Spleen (tissue), 11 donors: ENCODE measurements around the gene UBASH3B. TPM values are rescaled to one million over a fixed set of nuclear protein-coding genes. Genes with fewer than 3 reads are reported as not detected.

Source experiments
- DNase-seq: peaks from one replicate; pipeline ENCODE4 v3.0.0-alpha.2; 2020
- H3K27ac ChIP-seq, 8 donors: fragments of 200-600 bp; sonication (generic) in 7 of 8; 1 replicate in 4 of 8; 2 replicates in 4 of 8; pipeline versions ENCODE4 v1.5.0 to v1.8.0; 2016 to 2021; ENCODE audit warnings: inconsistent platforms in 4 of 8, mild to moderate bottlenecking in 4 of 8, moderate library complexity in 1 of 8
- H3K27me3 ChIP-seq, 7 donors: fragments of 200-600 bp; sonication (generic) in 6 of 7; replicated peaks in 1 of 7; 1 replicate in 4 of 7; 2 replicates in 3 of 7; pipeline versions ENCODE4 v1.5.0 to v1.8.0; 2016 to 2021; ENCODE audit warnings: inconsistent platforms in 3 of 7, mild to moderate bottlenecking in 1 of 7
- H3K36me3 ChIP-seq, 6 donors: fragments of 200-600 bp; sonication (generic) in 5 of 6; 1 replicate in 4 of 6; 2 replicates in 2 of 6; pipeline versions ENCODE4 v1.5.0 to v1.8.0; 2016 to 2021; ENCODE audit warnings: inconsistent platforms in 2 of 6
- H3K4me1 ChIP-seq, 6 donors: fragments of 200-600 bp; sonication (generic) in 5 of 6; 1 replicate in 3 of 6; 2 replicates in 3 of 6; pipeline versions ENCODE4 v1.5.0 to v1.8.0; 2016 to 2021; ENCODE audit warnings: inconsistent platforms in 3 of 6
- H3K4me3 ChIP-seq, 8 donors: fragments of 200-600 bp; sonication (generic) in 7 of 8; 1 replicate in 4 of 8; 2 replicates in 4 of 8; pipeline versions ENCODE4 v1.5.0 to v1.8.0; 2016 to 2021; ENCODE audit warnings: inconsistent platforms in 4 of 8, mild to moderate bottlenecking in 4 of 8, moderate library complexity in 2 of 8
- H3K9me3 ChIP-seq, 8 donors: fragments of 200-600 bp; sonication (generic) in 7 of 8; 1 replicate in 4 of 8; 2 replicates in 4 of 8; pipeline versions ENCODE4 v1.5.0 to v1.8.0; 2016 to 2021; ENCODE audit warnings: inconsistent platforms in 4 of 8
- POLR2A ChIP-seq, 3 donors: fragments of 450-650 bp; IDR thresholded peaks; one replicate each; pipeline ENCODE4 v1.5.1; 2017; ENCODE audit warnings: antibody characterized with exemption in 3 of 3, mild to moderate bottlenecking in 1 of 3
- POLR2AphosphoS5 ChIP-seq, 3 donors: sonication (generic); formaldehyde crosslinking; IDR thresholded peaks; one replicate each; pipeline ENCODE4 v1.5.1; 2017; ENCODE audit warnings: antibody characterized with exemption in 3 of 3
- WGBS, 5 donors: extraction: QIAGEN DNeasy Blood & Tissue Kit in 3 of 5; methylation state at CpG; one replicate each; pipeline versions ENCODE4 v1.1.5 to v1.1.7; 2013 to 2018; 5-methylcytosine and 5-hydroxymethylcytosine counted together
- intact Hi-C: fragments of 100-400 bp; cut with DNase I; formaldehyde crosslinking; loops from one replicate; pipeline ENCODE4 v1.15.0; 2023; ENCODE audit warnings: low total_unique reads
- polyA plus RNA-seq, 3 donors: library from polyadenylated mRNA; stranded (reverse); fragments of 200-250 nt; gene quantifications; one replicate each; pipeline ENCODE4 v1.2.1, GENCODE V29; 2013
- total RNA-seq, 7 donors: library from RNA; depleted of rRNA in 3 of 7; stranded (reverse); fragments of >200 nt in 3 of 7; fragmentation: NEBNext Ultra II Directional in 4 of 7; extraction: Animal tissue kit (Norgen Biotek cat#: 25700) in 4 of 7; gene quantifications; one replicate each; pipeline versions ENCODE4 v1.1.0 to v1.2.1, GENCODE V29; 2016 to 2021
- TF ChIP-seq, protein P1 (sequence below), 11 experiments: fragments of 200-600 bp in 7 of 11; fragments of 450-650 bp in 4 of 11; sonication (generic) in 4 of 11; IDR thresholded peaks in 8 of 11; conservative IDR thresholded peaks in 3 of 11; 1 replicate in 7 of 11; 2 replicates in 4 of 11; pipeline versions ENCODE4 v1.4.0 to v1.8.0; 2016 to 2021; ENCODE audit warnings: antibody characterized with exemption in 11 of 11, inconsistent platforms in 4 of 11, mild to moderate bottlenecking in 1 of 11
- donor health status: healthy with polysubstance abuse.
- donor health status: DM: no; HTN: no; CAD: no; lungs with moderate emphysema.
- donor health status: DM: no; HTN: no; CAD: no.
- donor health status: Bipolar disorder and iron deficiency.
- donor health status: healthy.
- donor health status: DM: no; HTN: no; CAD: no.
- donor health status: DM: yes; HTN: yes; CAD: no.

The UBASH3B gene
- total and polyA plus RNA-seq, 10 donors, result 4.4 to 190 (median 77.9) TPM

DNA sequence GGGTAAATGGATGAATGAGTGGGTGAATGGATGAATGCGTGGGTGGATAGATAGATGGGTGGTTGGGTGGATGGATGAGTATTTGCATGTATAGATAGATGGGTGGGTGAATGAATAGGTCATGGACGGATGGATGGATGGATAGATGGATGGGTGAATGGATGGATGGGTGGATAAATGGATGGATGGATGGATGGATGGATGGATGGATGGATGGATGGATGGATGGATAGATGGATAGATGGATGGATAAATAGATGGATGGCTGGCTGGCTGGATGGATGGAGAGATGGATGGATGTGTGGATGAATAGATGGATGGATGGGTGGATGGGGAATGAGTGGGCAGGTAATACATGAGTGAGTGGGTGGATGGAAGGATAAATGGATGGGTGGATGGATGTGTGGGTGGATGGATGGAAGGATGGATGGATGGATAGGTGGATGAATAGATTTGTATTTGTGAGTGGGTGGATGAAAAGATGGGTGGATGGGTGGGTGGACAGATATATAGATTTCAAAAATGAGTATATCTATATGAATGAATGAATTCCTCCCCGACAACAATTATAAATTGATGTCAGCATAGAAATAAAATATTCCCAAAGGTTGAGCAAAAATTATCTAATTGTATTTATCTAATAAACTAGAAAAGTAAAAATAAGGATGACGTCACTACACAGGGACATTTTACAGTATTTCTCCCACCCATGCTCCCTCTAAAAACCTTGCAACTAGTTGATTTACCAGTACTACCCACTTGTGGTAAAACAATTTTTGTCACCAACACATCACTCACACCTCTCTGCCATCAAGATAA, 182.2 kb downstream of the UBASH3B start:
- 87 to 93% (median 91%) methylated on average over 4 of the region's 4 CpGs for WGBS, 5 donors
- no peak for DNase-seq
- no peaks in the 10 kb centered on the region for H3K9me3 ChIP-seq
- no peaks in the 10 kb centered on the region for H3K36me3 ChIP-seq
- no peak overlapping the region for H3K4me3 ChIP-seq
- TF ChIP-seq, protein P1, sequence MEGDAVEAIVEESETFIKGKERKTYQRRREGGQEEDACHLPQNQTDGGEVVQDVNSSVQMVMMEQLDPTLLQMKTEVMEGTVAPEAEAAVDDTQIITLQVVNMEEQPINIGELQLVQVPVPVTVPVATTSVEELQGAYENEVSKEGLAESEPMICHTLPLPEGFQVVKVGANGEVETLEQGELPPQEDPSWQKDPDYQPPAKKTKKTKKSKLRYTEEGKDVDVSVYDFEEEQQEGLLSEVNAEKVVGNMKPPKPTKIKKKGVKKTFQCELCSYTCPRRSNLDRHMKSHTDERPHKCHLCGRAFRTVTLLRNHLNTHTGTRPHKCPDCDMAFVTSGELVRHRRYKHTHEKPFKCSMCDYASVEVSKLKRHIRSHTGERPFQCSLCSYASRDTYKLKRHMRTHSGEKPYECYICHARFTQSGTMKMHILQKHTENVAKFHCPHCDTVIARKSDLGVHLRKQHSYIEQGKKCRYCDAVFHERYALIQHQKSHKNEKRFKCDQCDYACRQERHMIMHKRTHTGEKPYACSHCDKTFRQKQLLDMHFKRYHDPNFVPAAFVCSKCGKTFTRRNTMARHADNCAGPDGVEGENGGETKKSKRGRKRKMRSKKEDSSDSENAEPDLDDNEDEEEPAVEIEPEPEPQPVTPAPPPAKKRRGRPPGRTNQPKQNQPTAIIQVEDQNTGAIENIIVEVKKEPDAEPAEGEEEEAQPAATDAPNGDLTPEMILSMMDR (IDR thresholded peaks at IDR 0.05 in 8 of 11, conservative IDR thresholded peaks at IDR 0.05 in 3 of 11), result no peak
- no peak for TF ChIP-seq POLR2A (IDR thresholded peaks at IDR 0.05)
- H3K27ac ChIP-seq, result peak overlapping the region in 3 of 8 donors; percentile 59 to 69 (median 66)
- peaks cover 0 to 17% (median 6%) of the 10 kb centered on the region in 6 donors for H3K4me1 ChIP-seq
- intact Hi-C loops, result no loop called here
- peaks cover 0 to 11% (median 0%) of the 10 kb centered on the region in 7 donors for H3K27me3 ChIP-seq

DNA sequence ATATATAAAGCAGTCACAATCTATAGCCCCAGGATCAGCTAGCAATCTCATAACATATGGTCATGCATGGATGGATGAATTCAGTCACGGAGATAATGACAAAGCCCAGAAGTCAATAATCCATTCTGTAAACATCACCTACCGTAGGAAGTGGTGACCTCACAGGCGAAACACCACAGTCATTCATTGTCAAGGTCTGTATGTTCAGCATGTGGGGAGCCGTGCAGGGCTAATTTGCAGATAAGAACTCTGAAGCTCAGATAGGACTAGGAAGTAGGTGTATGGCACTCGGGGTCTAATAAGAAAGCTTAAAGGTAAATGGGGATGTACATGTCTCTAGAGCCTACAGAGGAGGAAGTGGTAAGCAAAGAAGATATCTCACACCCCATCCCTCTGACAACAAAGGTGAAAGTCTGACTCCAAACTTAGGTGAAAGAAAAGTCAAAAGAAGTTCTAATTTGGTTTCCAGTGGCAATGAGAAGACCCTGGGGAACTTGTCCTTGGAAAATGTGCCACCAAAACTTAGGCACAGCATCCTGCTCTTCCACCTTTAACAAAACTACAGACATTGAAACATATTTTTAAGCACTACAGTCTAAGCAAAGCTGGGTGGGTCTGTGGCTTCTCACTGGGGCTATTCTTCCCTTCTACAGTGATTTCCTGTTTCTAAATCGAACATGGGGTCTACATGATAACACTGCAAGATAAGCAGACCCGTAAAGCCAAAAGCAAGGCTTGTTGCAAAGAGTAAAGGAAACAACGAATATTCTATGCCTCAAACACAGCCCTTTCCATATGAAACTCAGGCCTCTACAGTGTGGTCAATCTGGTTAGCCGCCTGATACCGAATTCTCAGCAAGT, 188.0 kb downstream of the UBASH3B start:
- WGBS, 5 donors, result 22 to 36% (median 30%) methylated on average over 10 of the region's 10 CpGs
- intact Hi-C loops, result no loop called here
- Histone ChIP-seq H3K27me3 (no peaks in the 10 kb centered on the region), H3K4me3 (no peak overlapping the region), H3K4me1 (peaks cover 0 to 32% (median 9%) of the 10 kb centered on the region in 6 donors), H3K36me3 (no peaks in the 10 kb centered on the region), H3K27ac (peak overlapping the region; percentile 20 to 82 (median 63)), H3K9me3 (no peaks in the 10 kb centered on the region)
- TF ChIP-seq POLR2A (IDR thresholded peaks at IDR 0.05), result no peak
- peak in 1 of 3 donors; percentile 39 for TF ChIP-seq POLR2AphosphoS5 (IDR thresholded peaks at IDR 0.05)
- TF ChIP-seq, protein P1 (IDR thresholded peaks at IDR 0.05 in 8 of 11, conservative IDR thresholded peaks at IDR 0.05 in 3 of 11), result no peak
- no peak for DNase-seq

DNA sequence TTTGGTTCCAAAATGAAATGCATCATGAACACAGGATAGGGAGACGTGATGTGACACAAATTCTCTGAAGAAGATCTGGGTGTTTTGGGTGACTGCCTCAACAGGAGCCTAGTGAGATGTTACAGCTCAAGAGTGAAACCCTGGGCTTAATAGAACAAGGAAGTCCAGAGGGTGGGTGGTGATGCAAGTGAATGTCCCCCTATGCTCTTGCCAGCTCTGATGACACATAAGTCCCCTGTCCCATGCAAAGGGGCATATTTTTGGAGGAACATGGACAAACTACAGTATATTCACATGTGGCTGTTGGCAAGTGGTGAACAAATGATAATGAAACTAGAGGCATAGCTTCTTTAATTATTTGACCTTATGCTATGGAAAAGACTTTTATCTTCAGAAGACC, 191.9 kb downstream of the UBASH3B start:
- no peaks in the 10 kb centered on the region for H3K27me3 ChIP-seq
- peaks cover 5 to 60% (median 15%) of the 10 kb centered on the region in 6 donors for H3K4me1 ChIP-seq
- H3K27ac ChIP-seq, result peak overlapping the region in 5 of 8 donors; percentile 20 to 45 (median 32)
- DNase-seq, result no peak
- WGBS, 5 donors, result 42 to 77% (median 71%) methylated on average over 1 of the region's 1 CpG
- TF ChIP-seq, protein P1 (IDR thresholded peaks at IDR 0.05 in 8 of 11, conservative IDR thresholded peaks at IDR 0.05 in 3 of 11), result no peak
- TF ChIP-seq POLR2A (IDR thresholded peaks at IDR 0.05) (no peak), POLR2AphosphoS5 (IDR thresholded peaks at IDR 0.05) (no peak)
- intact Hi-C loops, result no loop called here
- H3K4me3 ChIP-seq, result no peak overlapping the region
- H3K9me3 ChIP-seq, result no peaks in the 10 kb centered on the region
- H3K36me3 ChIP-seq, result no peaks in the 10 kb centered on the region
